ENCODE results near the gene RASL12. TPM values are rescaled to one million over a fixed set of nuclear protein-coding genes. Genes with fewer than 3 reads are reported as not detected.

The RASL12 gene
- total RNA-seq, 2 experiments from 2014 or later = not detected

- Mint-ChIP-seq H3K9me3 (no peaks in the 10 kb centered on the region), H3K4me1 (peaks cover under 1% of the 10 kb centered on the region), H3K36me3 (ENCODE audit: low read depth) (no peaks in the 10 kb centered on the region), H3K4me3 (no peak overlapping the region), H3K27ac (no peak overlapping the region), H3K27me3 (peaks cover 15% of the 10 kb centered on the region)
- CTCF ChIA-PET = interaction anchor here (0.9 to 2.0 kb wide), 2 partner anchors 10 to 14 kb away, joined by 3 to 8 read pairs; no protein-coding TSS in a partner anchor
- no peak for DNase-seq
- POLR2A ChIA-PET = no interaction called here
Observed at GRCh38 chr15:65087873-65088642, 20.3 kb upstream of the RASL12 start.

- H3K4me1 Mint-ChIP-seq = peaks cover 7% of the 10 kb centered on the region
- DNase-seq = no peak
- no peaks in the 10 kb centered on the region for H3K36me3 Mint-ChIP-seq (ENCODE audit: low read depth)
- H3K9me3 Mint-ChIP-seq = no peaks in the 10 kb centered on the region
- no peak overlapping the region for H3K27ac Mint-ChIP-seq
- no peak overlapping the region for H3K4me3 Mint-ChIP-seq
- CTCF ChIA-PET = interaction anchor here (0.9 to 2.0 kb wide), 5 partner anchors 10 to 285 kb away, joined by 3 to 8 read pairs (median 3); no protein-coding TSS in a partner anchor
- POLR2A ChIA-PET = no interaction called here
- H3K27me3 Mint-ChIP-seq = peaks cover 22% of the 10 kb centered on the region
Observed at GRCh38 chr15:65087411-65087810, 19.6 kb upstream of the RASL12 start.

GRCh38 chr15:65086680-65087111 is 18.9 kb upstream of the RASL12 start:
- Mint-ChIP-seq H3K36me3 (ENCODE audit: low read depth) (no peaks in the 10 kb centered on the region), H3K4me3 (no peak overlapping the region), H3K9me3 (no peaks in the 10 kb centered on the region), H3K27ac (no peak overlapping the region), H3K4me1 (peaks cover 11% of the 10 kb centered on the region), H3K27me3 (peaks cover 23% of the 10 kb centered on the region)
- ChIA-PET POLR2A (no interaction called here), CTCF (interaction anchor here (0.8 to 2.0 kb wide), 7 partner anchors 9 to 284 kb away, joined by 3 to 8 read pairs (median 3); no protein-coding TSS in a partner anchor)
- no peak for DNase-seq

GRCh38 chr15:65085990-65086679 is 18.3 kb upstream of the RASL12 start:
- no peak overlapping the region for H3K27ac Mint-ChIP-seq
- POLR2A ChIA-PET = no interaction called here
- no peaks in the 10 kb centered on the region for H3K36me3 Mint-ChIP-seq (ENCODE audit: low read depth)
- peaks cover 23% of the 10 kb centered on the region for H3K27me3 Mint-ChIP-seq
- no peaks in the 10 kb centered on the region for H3K9me3 Mint-ChIP-seq
- no peak overlapping the region for H3K4me3 Mint-ChIP-seq
- peaks cover 11% of the 10 kb centered on the region for H3K4me1 Mint-ChIP-seq
- CTCF ChIA-PET = interaction anchor here (0.8 to 2.0 kb wide), 6 partner anchors 8 to 284 kb away, joined by 3 to 8 read pairs (median 3); no protein-coding TSS in a partner anchor
- DNase-seq = no peak

GRCh38 chr15:65085207-65085753 is 17.5 kb upstream of the RASL12 start:
- Mint-ChIP-seq H3K27ac (no peak overlapping the region), H3K36me3 (ENCODE audit: low read depth) (no peaks in the 10 kb centered on the region), H3K27me3 (peaks cover 26% of the 10 kb centered on the region), H3K4me1 (peaks cover 11% of the 10 kb centered on the region), H3K4me3 (no peak overlapping the region), H3K9me3 (no peaks in the 10 kb centered on the region)
- no peak for DNase-seq
- POLR2A ChIA-PET = no interaction called here
- CTCF ChIA-PET = interaction anchor here (1.1 kb wide), 1 partner anchor 31 kb away, joined by 3 read pairs; no protein-coding TSS in a partner anchor

- no peak overlapping the region for H3K27ac Mint-ChIP-seq
- no peak for DNase-seq
- H3K4me3 Mint-ChIP-seq = no peak overlapping the region
- CTCF ChIA-PET = no interaction called here
- no peaks in the 10 kb centered on the region for H3K36me3 Mint-ChIP-seq (ENCODE audit: low read depth)
- POLR2A ChIA-PET = interaction anchor here (1.1 kb wide), 1 partner anchor 62 kb away, joined by 3 read pairs; no protein-coding TSS in a partner anchor
- no peaks in the 10 kb centered on the region for H3K9me3 Mint-ChIP-seq
- peaks cover 11% of the 10 kb centered on the region for H3K4me1 Mint-ChIP-seq
- peaks cover 26% of the 10 kb centered on the region for H3K27me3 Mint-ChIP-seq
Observed at GRCh38 chr15:65084500-65085206, 16.9 kb upstream of the RASL12 start.

GRCh38 chr15:65083262-65083701 is 15.5 kb upstream of the RASL12 start:
- Mint-ChIP-seq H3K9me3 (no peaks in the 10 kb centered on the region), H3K36me3 (ENCODE audit: low read depth) (no peaks in the 10 kb centered on the region), H3K27me3 (peaks cover 32% of the 10 kb centered on the region), H3K4me1 (peaks cover 11% of the 10 kb centered on the region), H3K4me3 (no peak overlapping the region), H3K27ac (no peak overlapping the region)
- ChIA-PET POLR2A (no interaction called here), CTCF (interaction anchor here (0.6 to 1.5 kb wide), 2 partner anchors 9 to 355 kb away, joined by 3 read pairs; no protein-coding TSS in a partner anchor)
- no peak for DNase-seq

- CTCF ChIA-PET = interaction anchor here (1.5 to 1.6 kb wide), 2 partner anchors 8 to 134 kb away, joined by 3 read pairs; no protein-coding TSS in a partner anchor
- peak; percentile 38 for DNase-seq
- no peak overlapping the region for H3K27ac Mint-ChIP-seq
- no peak overlapping the region for H3K4me3 Mint-ChIP-seq
- H3K36me3 Mint-ChIP-seq (ENCODE audit: low read depth) = no peaks in the 10 kb centered on the region
- no peaks in the 10 kb centered on the region for H3K9me3 Mint-ChIP-seq
- H3K27me3 Mint-ChIP-seq = peaks cover 38% of the 10 kb centered on the region
- POLR2A ChIA-PET = interaction anchor here (1.0 kb wide), 1 partner anchor 205 kb away, joined by 3 read pairs; the partner anchor contains the start of gene PARP16
- H3K4me1 Mint-ChIP-seq = peaks cover 11% of the 10 kb centered on the region
Observed at GRCh38 chr15:65082303-65082953, 14.6 kb upstream of the RASL12 start.

- H3K9me3 Mint-ChIP-seq = no peaks in the 10 kb centered on the region
- peaks cover 38% of the 10 kb centered on the region for H3K27me3 Mint-ChIP-seq
- H3K36me3 Mint-ChIP-seq (ENCODE audit: low read depth) = no peaks in the 10 kb centered on the region
- ChIA-PET POLR2A (interaction anchor here (1.0 kb wide), 1 partner anchor 205 kb away, joined by 3 read pairs; the partner anchor contains the start of gene PARP16), CTCF (interaction anchor here (1.6 kb wide), 1 partner anchor 135 kb away, joined by 3 read pairs; no protein-coding TSS in a partner anchor)
- no peak overlapping the region for H3K4me3 Mint-ChIP-seq
- DNase-seq = no peak
- H3K4me1 Mint-ChIP-seq = peaks cover 11% of the 10 kb centered on the region
- no peak overlapping the region for H3K27ac Mint-ChIP-seq
Observed at GRCh38 chr15:65081758-65082157, 14.0 kb upstream of the RASL12 start.

- Mint-ChIP-seq H3K4me1 (peaks cover 13% of the 10 kb centered on the region), H3K27ac (no peak overlapping the region), H3K9me3 (no peaks in the 10 kb centered on the region), H3K36me3 (ENCODE audit: low read depth) (no peaks in the 10 kb centered on the region), H3K4me3 (no peak overlapping the region), H3K27me3 (peaks cover 41% of the 10 kb centered on the region)
- CTCF ChIA-PET = interaction anchor here (1.5 to 1.6 kb wide), 2 partner anchors 47 to 135 kb away, joined by 3 read pairs; no protein-coding TSS in a partner anchor
- POLR2A ChIA-PET = interaction anchor here (1.0 kb wide), 1 partner anchor 206 kb away, joined by 3 read pairs; the partner anchor contains the start of gene PARP16
- DNase-seq = no peak
Observed at GRCh38 chr15:65081270-65081669, 13.5 kb upstream of the RASL12 start.

GRCh38 chr15:65079580-65079979 is 11.8 kb upstream of the RASL12 start:
- no peak overlapping the region for H3K4me3 Mint-ChIP-seq
- POLR2A ChIA-PET = no interaction called here
- H3K27ac Mint-ChIP-seq = no peak overlapping the region
- no peaks in the 10 kb centered on the region for H3K9me3 Mint-ChIP-seq
- no peaks in the 10 kb centered on the region for H3K36me3 Mint-ChIP-seq (ENCODE audit: low read depth)
- peaks cover 13% of the 10 kb centered on the region for H3K4me1 Mint-ChIP-seq
- no peak for DNase-seq
- CTCF ChIA-PET = interaction anchor here (1.5 to 2.2 kb wide), 2 partner anchors 27 to 46 kb away, joined by 3 to 7 read pairs; no protein-coding TSS in a partner anchor
- peaks cover 41% of the 10 kb centered on the region for H3K27me3 Mint-ChIP-seq

GRCh38 chr15:65077981-65078352 is 10.2 kb upstream of the RASL12 start:
- H3K27me3 Mint-ChIP-seq = peaks cover 27% of the 10 kb centered on the region
- peaks cover 11% of the 10 kb centered on the region for H3K4me1 Mint-ChIP-seq
- H3K27ac Mint-ChIP-seq = no peak overlapping the region
- H3K9me3 Mint-ChIP-seq = no peaks in the 10 kb centered on the region
- CTCF ChIA-PET = interaction anchor here (1.1 to 2.5 kb wide), 7 partner anchors 9 to 47 kb away, joined by 3 to 14 read pairs (median 8); no protein-coding TSS in a partner anchor
- no peak overlapping the region for H3K4me3 Mint-ChIP-seq
- POLR2A ChIA-PET = no interaction called here
- DNase-seq = peak; percentile 50
- H3K36me3 Mint-ChIP-seq (ENCODE audit: low read depth) = no peaks in the 10 kb centered on the region
